GM12874 (cell line): ENCODE measurements around the gene MPDZ.

Experiments used
- TF ChIP-seq, protein P1 (sequence below): IDR thresholded peaks from 2 replicates; pipeline ENCODE4 v1.5.1; 2011; ENCODE audit warnings: low read depth, mild to moderate bottlenecking, control low read depth, low read length, moderate library complexity; ENCODE audit not compliant: insufficient read depth

The MPDZ gene

DNA sequence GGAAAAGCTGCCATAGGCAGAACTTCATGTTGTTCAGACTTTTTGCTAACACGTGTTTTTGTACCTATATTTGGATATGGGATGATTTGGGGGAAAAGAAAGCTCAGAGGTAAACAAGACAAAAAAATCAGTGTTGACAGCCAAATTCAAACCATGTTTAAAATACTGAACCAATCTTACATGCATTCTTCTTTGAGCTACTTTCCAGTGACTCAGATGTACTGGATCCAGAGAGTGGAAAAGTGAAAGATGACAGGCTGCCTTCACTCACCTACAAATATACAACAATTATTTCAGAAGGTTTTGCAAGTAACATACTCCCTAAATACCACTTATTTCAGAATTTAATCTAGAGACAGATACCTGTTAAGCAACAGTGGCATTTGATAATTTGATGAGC lies 165.7 kb downstream of the MPDZ start:
- TF ChIP-seq, protein P1, sequence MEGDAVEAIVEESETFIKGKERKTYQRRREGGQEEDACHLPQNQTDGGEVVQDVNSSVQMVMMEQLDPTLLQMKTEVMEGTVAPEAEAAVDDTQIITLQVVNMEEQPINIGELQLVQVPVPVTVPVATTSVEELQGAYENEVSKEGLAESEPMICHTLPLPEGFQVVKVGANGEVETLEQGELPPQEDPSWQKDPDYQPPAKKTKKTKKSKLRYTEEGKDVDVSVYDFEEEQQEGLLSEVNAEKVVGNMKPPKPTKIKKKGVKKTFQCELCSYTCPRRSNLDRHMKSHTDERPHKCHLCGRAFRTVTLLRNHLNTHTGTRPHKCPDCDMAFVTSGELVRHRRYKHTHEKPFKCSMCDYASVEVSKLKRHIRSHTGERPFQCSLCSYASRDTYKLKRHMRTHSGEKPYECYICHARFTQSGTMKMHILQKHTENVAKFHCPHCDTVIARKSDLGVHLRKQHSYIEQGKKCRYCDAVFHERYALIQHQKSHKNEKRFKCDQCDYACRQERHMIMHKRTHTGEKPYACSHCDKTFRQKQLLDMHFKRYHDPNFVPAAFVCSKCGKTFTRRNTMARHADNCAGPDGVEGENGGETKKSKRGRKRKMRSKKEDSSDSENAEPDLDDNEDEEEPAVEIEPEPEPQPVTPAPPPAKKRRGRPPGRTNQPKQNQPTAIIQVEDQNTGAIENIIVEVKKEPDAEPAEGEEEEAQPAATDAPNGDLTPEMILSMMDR: no peak

DNA sequence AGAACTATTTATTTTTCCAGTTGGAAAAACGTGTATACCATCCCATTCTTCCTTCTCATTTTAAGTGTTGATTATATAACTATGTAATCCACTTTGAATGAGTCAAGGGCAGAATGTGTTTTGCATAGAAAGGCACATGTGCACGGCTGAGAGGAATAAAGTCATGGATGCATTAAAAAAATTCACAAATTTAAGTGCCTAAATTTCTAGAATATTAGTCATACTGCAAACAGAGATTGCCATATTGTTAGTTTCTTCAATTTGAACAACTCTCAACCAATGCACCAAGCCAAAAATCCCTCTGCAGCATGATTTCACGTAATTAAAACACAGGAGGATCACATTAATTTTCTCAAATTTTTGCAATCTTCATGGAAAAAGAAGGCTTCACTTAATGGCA lies 166.3 kb downstream of the MPDZ start:
- TF ChIP-seq, protein P1: no peak

DNA sequence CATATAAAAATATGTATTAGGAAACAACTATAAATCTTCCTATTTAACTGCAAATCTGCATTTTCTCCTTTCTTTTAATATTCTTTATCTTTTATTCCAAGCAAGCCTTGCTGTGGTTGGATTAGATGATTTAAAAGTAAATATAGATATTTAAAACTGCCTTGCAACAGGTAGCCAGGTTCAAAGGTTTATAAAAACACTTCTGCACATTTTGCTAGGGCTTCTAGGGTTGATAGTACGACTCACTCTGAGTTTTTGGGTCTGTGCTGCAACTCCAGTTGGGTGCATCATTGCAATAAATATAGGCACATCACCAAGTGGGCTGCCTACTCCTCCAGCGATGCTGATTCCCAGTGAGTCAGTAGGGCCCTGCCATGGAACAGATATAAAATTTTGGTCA lies 167.7 kb downstream of the MPDZ start:
- TF ChIP-seq, protein P1: no peak

DNA sequence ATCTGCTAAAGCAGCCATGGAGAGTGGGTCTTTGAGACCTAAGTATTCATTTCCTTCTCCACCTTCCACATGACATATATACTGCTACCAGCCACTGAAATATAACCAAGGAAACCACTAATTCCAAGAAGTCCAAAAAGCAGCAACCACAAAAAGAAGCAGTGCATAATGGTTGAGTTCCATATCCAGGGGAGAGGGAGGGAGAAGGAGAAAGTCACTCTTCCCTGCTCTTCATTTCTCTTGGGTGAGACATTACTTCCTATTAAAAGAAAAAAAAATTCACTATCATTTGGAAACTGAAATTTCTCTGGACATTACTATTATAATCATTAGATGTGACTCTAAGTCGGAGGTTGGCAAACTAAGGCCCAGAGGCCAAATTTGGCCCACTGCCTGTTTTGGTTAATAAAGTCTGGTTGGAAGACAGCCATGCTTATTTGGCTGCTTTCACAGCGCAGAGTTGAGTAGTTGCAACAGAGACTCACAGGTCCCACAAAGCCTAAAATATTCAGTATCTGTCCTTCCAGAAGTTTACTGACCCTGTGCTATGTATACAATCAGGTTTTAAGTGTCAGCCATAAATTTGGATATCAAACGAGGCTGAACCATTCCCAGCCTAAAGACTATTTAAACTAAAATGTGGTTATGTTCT lies 168.6 kb downstream of the MPDZ start:
- TF ChIP-seq, protein P1: no peak

DNA sequence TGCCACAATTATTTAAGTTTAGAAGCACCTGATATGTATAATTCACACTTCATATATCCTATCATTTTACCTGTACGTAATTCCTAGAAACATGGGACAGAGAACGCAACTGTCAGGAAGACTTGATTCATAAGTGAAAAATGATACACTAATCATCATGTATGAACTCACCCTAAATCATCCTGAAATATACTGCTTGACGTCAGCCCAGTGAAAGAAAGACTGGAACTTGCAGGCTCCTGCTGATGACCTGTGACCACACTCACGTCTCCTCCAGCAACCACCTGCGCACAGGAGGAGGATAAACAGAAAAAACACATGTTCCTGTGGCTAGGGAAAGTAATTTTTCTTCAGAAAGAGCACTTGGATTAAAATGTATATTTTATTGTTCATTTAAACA lies 169.7 kb downstream of the MPDZ start:
- TF ChIP-seq, protein P1: no peak

DNA sequence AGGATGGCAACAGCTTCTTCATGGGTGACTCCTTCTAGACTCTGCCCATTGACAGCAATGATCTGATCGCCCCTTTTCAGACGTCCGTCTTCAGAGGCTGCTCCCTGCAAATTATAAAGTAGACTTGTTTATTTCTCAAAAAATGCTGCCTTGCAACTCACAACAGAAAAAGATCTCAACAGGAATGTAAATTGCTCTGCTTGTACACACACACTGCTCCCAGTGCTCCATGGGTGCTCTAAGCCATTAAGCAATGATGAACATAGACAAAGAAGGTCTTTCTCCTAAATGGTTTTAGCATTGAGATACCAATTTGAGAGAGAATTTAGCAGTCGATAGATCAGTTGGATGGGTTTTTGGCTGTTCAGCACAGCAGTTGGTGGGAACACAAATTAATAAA lies 172.5 kb downstream of the MPDZ start:
- TF ChIP-seq, protein P1: no peak

DNA sequence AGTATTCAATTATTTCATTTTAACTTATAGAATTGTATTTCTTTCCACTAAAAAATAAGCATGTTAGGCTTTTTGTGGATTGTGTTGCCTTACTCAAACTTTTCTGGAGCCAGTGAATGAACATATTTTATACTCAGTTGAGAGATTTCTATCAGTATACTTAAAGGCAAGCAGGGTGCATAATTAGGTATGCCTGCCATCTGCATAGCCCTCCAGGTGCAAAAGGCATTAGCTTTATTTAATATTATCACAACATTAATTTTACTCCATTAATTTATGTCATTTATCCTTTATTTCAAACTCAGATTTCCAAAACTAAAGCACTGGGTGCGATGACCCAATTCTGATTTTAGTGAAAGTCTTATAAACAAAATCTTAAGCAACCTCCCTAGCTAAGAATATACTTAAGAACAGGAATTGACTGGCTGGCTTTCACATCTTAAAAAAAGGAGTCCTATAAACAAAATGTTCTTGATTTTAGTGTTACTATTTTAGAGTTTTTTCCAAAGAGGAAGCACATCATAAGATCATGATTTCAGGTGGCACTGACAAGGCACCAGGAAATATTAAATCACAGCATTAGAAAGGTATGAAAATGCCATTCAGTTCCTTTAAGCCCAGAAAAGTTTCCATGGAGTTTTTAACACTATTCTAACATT lies 178.4 kb downstream of the MPDZ start:
- TF ChIP-seq, protein P1: no peak
